HPDE6-E6E7 (cell line): ENCODE data around the gene FDPS.
A peak's percentile ranks its signal among the peaks of the same experiment; 100 is the strongest.

Experiments used
- DNase-seq: peaks from one replicate; pipeline ENCODE4 v3.0.0; 2011; ENCODE audit warnings: missing footprints; ENCODE audit errors: extremely low spot score

Gene FDPS

GRCh38 chr1:155308493-155309422 lies at the start of gene FDPS:
FDPS (plus strand) TSS chr1:155308866; CDS start chr1:155309790, 924 bp downstream.
- peak; percentile 98 for DNase-seq

GRCh38 chr1:155260276-155260675 lies 48.4 kb upstream of the FDPS start:
- no peak for DNase-seq

GRCh38 chr1:155261493-155261851 lies 47.2 kb upstream of the FDPS start:
- DNase-seq = no peak

- DNase-seq = peak; percentile 99
Measured at GRCh38 chr1:155261852-155262673, 46.6 kb upstream of the FDPS start, which contains the start of gene SCAMP3. SCAMP3 (minus strand) TSS chr1:155262360; CDS start chr1:155262151, 209 bp downstream.

- DNase-seq = no peak
Measured at GRCh38 chr1:155263067-155263466, 45.6 kb upstream of the FDPS start.

- no peak for DNase-seq
Measured at GRCh38 chr1:155266553-155266952, 42.1 kb upstream of the FDPS start.

- no peak for DNase-seq
Measured at GRCh38 chr1:155267373-155267772, 41.3 kb upstream of the FDPS start.

- no peak for DNase-seq
Measured at GRCh38 chr1:155268630-155269029, 40.0 kb upstream of the FDPS start.

GRCh38 chr1:155269381-155269780 lies 39.3 kb upstream of the FDPS start:
- no peak for DNase-seq

GRCh38 chr1:155272466-155273342 lies 36.0 kb upstream of the FDPS start:
- DNase-seq = no peak

GRCh38 chr1:155273343-155274245 lies 35.1 kb upstream of the FDPS start, which contains the start of gene CLK2:
CLK2 (minus strand) TSS chr1:155273504; CDS start chr1:155270977, 2,527 bp downstream.
- DNase-seq = peak; percentile 94

GRCh38 chr1:155277070-155277901 lies 31.4 kb upstream of the FDPS start, which contains the start of gene HCN3:
HCN3 (plus strand) TSS chr1:155277463; CDS start chr1:155277591, 128 bp downstream.
- DNase-seq = peak; percentile 97

- DNase-seq = peak; percentile 58
Measured at GRCh38 chr1:155277902-155278688, 30.6 kb upstream of the FDPS start.

GRCh38 chr1:155278689-155279160 lies 29.9 kb upstream of the FDPS start:
- peak; percentile 32 for DNase-seq

- DNase-seq = no peak
Measured at GRCh38 chr1:155279268-155279667, 29.4 kb upstream of the FDPS start.

GRCh38 chr1:155282488-155283091 lies 26.1 kb upstream of the FDPS start:
- DNase-seq = no peak

- DNase-seq = no peak
Measured at GRCh38 chr1:155284476-155284875, 24.2 kb upstream of the FDPS start.

- no peak for DNase-seq
Measured at GRCh38 chr1:155285063-155285462, 23.6 kb upstream of the FDPS start.
